Measurements from ENCODE around the gene OSBPL10. TPM values are rescaled to one million over a fixed set of nuclear protein-coding genes. Genes with fewer than 3 reads are reported as not detected.

Gene OSBPL10
- total and polyA plus RNA-seq, 2 of the 8 experiments (the other 6 are each of a cell fraction or from before 2014, with no cell fraction given), result 26.2 to 86.7 TPM

DNA sequence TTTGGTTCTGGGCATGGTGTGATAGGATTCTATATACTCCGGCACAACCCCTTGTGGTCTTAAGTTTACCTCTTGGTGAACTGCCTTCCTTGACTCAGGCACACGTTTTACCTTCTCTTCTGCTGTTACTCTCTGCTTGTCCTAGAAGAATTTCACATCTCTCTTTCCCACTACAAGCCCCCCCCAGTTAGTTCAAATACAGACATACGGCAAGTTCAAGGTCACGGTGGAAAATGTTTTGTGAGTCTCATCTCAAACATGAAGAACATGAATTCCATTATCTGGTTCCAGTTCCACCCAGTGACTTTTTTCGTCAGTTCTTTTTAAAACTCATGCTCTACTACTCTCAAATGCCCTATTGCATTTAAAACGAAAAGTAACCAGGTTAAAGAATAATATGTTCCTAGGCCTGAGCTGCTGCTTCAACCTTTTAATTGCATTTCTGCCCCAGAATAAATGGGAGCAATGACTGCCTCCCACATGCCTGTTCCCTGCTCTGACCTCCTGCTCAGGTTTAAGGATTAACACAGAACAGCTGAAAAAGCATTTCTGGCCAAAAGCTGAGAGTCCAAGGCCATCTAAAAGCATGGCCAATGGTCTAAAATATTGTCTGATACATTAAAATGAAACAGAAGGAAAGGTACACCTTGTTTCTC, 132.8 kb downstream of the OSBPL10 start:
- Histone ChIP-seq H2AK5ac (ENCODE audit: low read depth, low read length) (no peak overlapping the region), H3K18ac (ENCODE audit: extremely low read depth, low read length) (no peak overlapping the region), H3K27me3 (replicated peaks in 1 of 4; ENCODE audit: control insufficient read depth in 3 of 4, extremely low read depth in 1 of 4, insufficient read depth in 3 of 4, low read length in 3 of 4) (no peaks in the 10 kb centered on the region), H3K9ac (replicated peaks in 1 of 4; ENCODE audit: extremely low read depth in 1 of 4, low read depth in 3 of 4, low read length in 3 of 4) (no peak overlapping the region), H4K20me1 (replicated peaks in 1 of 2; ENCODE audit: control insufficient read depth in 1 of 2, insufficient read depth in 2 of 2, low read length in 2 of 2) (peaks cover 3 to 4% of the 10 kb centered on the region in 2 experiments), H3K9me3 (ENCODE audit: insufficient read depth in 2 of 2, low read depth in 1 of 2, low read length in 1 of 2) (no peaks in the 10 kb centered on the region), H3K4me3 (ENCODE audit: extremely low read depth in 1 of 4, insufficient read depth in 2 of 4, low read depth in 3 of 4, low read length in 4 of 4) (no peak overlapping the region), H3K4me2 (ENCODE audit: insufficient read depth in 1 of 2, low read depth in 2 of 2, low read length in 2 of 2) (no peak overlapping the region), H3K14ac (ENCODE audit: insufficient read length) (no peak overlapping the region), H3K27ac (ENCODE audit: low read depth, low read length) (no peak overlapping the region), H2BK12ac (ENCODE audit: low read depth, low read length) (no peak overlapping the region), H3K4me1 (replicated peaks in 1 of 4; ENCODE audit: control insufficient read depth in 3 of 4, insufficient read depth in 4 of 4, low read length in 3 of 4) (peaks cover 0 to 10% (median 7%) of the 10 kb centered on the region in 4 experiments; a peak in 3 of 7 replicates), H3K79me2 (ENCODE audit: control insufficient read depth in 1 of 2, insufficient read depth in 2 of 2, low read length in 2 of 2) (peaks cover 0 to 71% of the 10 kb centered on the region in 2 experiments; a peak in 3 of 4 replicates), H3K23ac (ENCODE audit: insufficient read length) (no peak overlapping the region), H3K56ac (replicated peaks; ENCODE audit: insufficient read length, low read depth, low read length) (no peak overlapping the region), H4K91ac (replicated peaks; ENCODE audit: insufficient read length, low read length) (no peak overlapping the region), H2BK120ac (replicated peaks; ENCODE audit: low read depth, low read length) (no peak overlapping the region), H2BK15ac (ENCODE audit: low read length) (no peak overlapping the region), H4K8ac (ENCODE audit: extremely low read depth, insufficient read depth, low read length) (no peak overlapping the region), H2BK5ac (ENCODE audit: low read depth, low read length) (no peak overlapping the region), H3K4ac (replicated peaks; ENCODE audit: insufficient read length, low read depth, low read length) (no peak overlapping the region), H3K23me2 (ENCODE audit: low read depth, low read length) (no peaks in the 10 kb centered on the region), H4K5ac (ENCODE audit: insufficient read length, low read depth, low read length) (no peak overlapping the region), H3K36me3 (ENCODE audit: control insufficient read depth in 2 of 4, insufficient read depth in 4 of 4, low read length in 3 of 4) (no peaks in the 10 kb centered on the region; a peak in 2 of 8 replicates), H2BK20ac (ENCODE audit: low read length) (no peak overlapping the region), H3K79me1 (ENCODE audit: low read depth, low read length) (peaks cover 9% of the 10 kb centered on the region; the same call in 1 of the 2 replicates), H2AFZ (ENCODE audit: low read length) (no peak overlapping the region)
- no peak for DNase-seq (ENCODE audit: low read depth in 1 of 2, low spot score in 2 of 2)
- TF ChIP-seq POLR2AphosphoS5 (IDR thresholded peaks at IDR 0.05; ENCODE audit: low read depth, low read length) (no peak), BRCA1 (IDR thresholded peaks at IDR 0.05; ENCODE audit: low read depth, low read length) (no peak), EP300 (IDR thresholded peaks at IDR 0.05; ENCODE audit: borderline replicate concordance in 1 of 2, low read depth in 2 of 2, low read length in 2 of 2) (no peak), JUN (IDR thresholded peaks at IDR 0.05; ENCODE audit: low read depth, low read length) (no peak)
- no peak for FAIRE-seq
- POLR2A ChIA-PET (ENCODE audit: partially characterized antibody), result interaction anchor here (0.9 kb wide), 1 partner anchor 10 kb away, joined by 3 read pairs; no protein-coding TSS in a partner anchor
- CTCF ChIA-PET (ENCODE audit: partially characterized antibody), result interaction anchor here (0.6 to 2.7 kb wide), 5 partner anchors 8 to 728 kb away, joined by 3 to 15 read pairs (median 4); no protein-coding TSS in a partner anchor
- 85% methylated on average over 6 of the region's 6 CpGs; no CpG with 5 or more reads in 1 of the 2 experiments for WGBS, 2 experiments (ENCODE audit: extremely low coverage in 1 of 2, insufficient coverage in 1 of 2, insufficient read length in 1 of 2, insufficient replicate concordance in 2 of 2, low coverage in 1 of 2, low lambda C conversion rate in 2 of 2, missing lambda C conversion rate in 1 of 2)
